GM12892 (cell line): ENCODE measurements around the gene DHX34.

Source experiments
- POLR2A ChIP-seq: IDR thresholded peaks from 2 replicates; pipeline ENCODE4 v1.6.1; 2011; ENCODE audit warnings: low read depth, low read length, control low read depth
- POLR2AphosphoS5 ChIP-seq: IDR thresholded peaks from 2 replicates; pipeline ENCODE4 v1.6.1; 2011; ENCODE audit warnings: low read depth, low read length, control low read depth

DNA sequence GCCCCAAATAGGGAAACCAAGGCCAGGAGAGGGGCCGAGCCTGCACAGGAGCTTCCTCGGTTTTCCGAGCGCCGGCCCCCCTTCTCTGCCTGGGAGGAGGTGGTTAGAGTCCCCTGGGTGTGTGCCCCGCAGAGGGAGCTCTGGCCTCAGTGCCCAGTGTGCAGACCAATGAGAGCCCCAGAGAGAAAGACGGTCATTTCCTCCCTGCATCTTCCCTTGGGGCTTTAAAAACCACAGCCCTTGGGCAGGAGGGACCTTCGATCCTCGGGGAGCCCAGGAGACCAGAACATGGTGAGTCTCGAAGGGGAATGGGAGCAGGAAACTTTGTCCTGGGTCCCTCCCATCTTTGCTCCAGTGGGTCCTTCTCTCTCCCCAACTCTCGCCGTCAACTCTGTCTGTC lies 39.5 kb upstream of the DHX34 start, which contains the start of gene C5AR1:
- TF ChIP-seq POLR2AphosphoS5, result no peak
- no peak for TF ChIP-seq POLR2A
